Activated naive CD4-positive, alpha-beta T cell (primary cell): Measurements from ENCODE around the gene G6PC3.
"Not testable (repeated sequence)": the region's sequence is repeated elsewhere in the genome, so short reads cannot be mapped to it uniquely, and the experiment has no call there.

Source experiments
- DNase-seq, 4 experiments: peaks; one replicate each; lab custom pipeline; 2025; lab: John Stamatoyannopoulos, UW

The G6PC3 gene

GRCh38 chr17:44084131-44084538 is 13.6 kb downstream of the G6PC3 start:
- DNase-seq, result no peak

DNA sequence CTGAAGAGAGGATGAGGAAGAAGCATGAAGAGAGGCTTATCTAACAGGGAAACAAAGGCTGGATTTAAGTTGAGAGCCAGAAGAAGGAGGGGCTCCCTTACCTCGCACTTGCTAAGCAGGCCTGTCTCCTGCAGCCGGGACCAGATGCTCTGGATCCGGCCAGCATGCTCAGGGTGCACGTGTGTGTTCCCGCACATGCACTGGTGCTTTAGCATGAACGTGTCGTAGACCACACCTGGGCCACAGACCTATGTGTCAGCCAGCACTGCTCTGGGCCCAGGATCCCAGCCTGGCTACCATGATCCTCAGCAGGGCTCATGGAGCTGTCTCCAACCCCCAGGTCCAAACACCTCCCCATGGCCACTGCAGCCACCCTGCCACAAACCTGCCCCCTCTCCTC is 14.4 kb downstream of the G6PC3 start:
- no peak for DNase-seq

- no peak for DNase-seq
Measured at GRCh38 chr17:44085908-44086307, 15.4 kb downstream of the G6PC3 start.

GRCh38 chr17:44086364-44087311 is 16.1 kb downstream of the G6PC3 start:
- DNase-seq, result peak in 2 of 4 experiments; percentile 17 to 22

DNA sequence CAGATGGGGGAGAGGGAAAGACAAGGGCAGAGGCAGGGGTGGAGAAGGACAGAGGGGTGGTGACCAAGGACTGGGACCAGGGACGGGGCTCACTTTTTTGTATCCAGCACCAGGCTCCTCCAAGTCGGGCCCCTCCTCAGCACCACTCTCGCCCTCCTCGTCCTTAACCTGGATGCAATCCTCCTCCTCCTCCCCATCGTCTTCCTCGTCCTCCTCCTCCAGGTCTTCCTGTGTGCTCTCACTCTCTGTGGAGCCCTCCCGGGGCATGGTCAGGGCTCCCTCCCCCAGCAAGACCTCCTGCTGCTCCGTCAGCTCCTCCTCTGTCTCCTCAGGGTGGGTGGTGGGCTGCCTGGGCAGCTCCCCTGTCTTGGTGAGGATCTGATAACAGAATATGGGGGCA is 16.8 kb downstream of the G6PC3 start:
- DNase-seq, result no peak

DNA sequence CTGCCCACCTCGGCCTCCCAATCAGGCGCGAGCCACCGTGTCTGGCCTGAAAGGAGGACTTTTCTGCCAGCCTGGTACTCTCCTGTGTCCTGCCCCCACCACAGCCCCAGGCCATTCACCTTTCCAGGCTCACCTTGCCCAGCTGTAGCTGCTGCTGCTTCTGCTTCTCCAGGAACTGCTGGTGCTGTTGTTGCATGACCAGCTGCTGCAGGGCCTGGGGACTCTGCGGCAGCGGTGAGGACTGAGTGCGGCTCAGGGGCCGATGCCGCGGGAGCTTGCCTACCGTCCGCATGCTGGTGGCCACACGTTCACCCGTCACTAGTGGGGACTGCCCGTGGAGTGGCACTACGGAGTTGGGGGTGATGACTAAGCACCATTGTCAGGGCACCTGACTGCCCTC is 17.7 kb downstream of the G6PC3 start:
- DNase-seq, result no peak

GRCh38 chr17:44091200-44091997 is 20.9 kb downstream of the G6PC3 start:
- DNase-seq, result no peak

DNA sequence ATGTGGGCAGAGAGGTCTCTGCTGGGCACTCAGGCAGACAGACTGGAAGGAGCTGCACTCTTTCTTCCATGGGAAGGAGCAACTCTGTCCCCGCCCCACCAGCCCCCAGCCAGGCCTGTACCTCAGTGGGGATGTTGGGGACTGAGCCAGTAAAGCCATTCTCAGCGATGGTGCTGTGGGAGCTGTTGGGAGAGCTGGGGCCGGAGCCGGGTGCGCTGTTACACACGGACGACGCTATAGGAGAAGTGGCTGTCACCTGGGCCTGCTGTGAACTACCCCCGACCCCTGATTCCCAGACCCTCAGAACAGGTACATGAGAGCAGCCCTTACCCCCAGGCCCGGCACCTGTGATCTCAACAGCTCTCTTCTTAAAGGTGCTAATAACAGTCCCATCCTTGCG is 21.5 kb downstream of the G6PC3 start:
- no peak for DNase-seq

- DNase-seq, result no peak
Measured at GRCh38 chr17:44093231-44093900, 22.8 kb downstream of the G6PC3 start.

GRCh38 chr17:44094701-44095387 is 24.3 kb downstream of the G6PC3 start:
- no peak for DNase-seq

DNA sequence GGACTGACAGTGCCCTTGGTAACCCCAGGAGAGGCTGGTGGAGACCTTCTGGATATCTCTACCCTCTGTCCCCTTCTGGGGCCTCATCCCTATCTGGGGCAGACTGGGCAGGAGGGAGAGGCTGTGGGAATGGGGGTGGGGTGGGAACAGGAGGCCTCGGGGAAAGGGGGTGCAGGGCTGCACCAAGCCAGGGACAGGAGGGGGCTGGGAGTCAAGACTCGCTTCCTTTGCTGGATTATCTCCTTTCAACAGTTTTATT is 24.8 kb downstream of the G6PC3 start:
- DNase-seq, result no peak

DNA sequence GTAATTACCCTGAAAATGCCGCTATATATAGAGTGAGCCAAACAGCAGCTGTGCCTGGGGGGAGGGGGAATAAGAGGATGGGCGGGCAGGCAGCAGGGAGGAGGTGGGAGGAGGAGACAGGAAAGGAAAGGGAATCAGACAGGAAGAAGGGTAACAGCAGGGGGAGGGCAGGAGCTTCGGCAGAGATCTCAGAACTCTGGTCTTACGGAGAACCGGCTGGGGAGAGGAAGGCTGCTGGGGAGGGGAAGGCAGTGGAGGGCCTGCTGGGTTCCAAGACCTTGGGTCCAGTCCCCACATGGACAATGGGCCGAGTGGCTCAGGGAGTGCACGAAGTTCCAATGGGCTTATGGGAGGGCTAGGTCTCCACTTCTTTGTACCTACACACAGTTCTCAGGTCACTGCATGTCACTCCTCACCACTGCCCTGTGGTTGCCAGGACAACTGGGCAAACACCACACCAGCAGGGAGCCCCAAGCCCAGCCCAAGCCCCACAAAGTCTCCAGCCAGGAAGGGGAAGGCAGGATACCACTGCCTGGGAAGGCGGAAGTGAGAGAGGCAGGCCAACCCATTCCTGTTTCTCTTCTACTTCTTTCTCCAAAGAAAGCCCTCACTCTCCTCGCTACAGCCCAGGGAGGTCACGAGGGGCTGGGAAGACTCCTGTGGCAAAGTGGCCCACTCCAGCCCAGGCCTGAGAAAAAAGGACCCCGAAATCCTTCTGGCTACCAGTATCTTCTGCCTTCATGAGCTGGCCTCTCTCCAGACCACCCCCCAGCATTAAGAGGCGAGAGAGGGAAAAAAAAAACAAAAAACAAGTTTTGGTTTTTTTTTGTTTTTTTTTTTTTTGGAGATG is 25.3 kb downstream of the G6PC3 start:
- no peak for DNase-seq

DNA sequence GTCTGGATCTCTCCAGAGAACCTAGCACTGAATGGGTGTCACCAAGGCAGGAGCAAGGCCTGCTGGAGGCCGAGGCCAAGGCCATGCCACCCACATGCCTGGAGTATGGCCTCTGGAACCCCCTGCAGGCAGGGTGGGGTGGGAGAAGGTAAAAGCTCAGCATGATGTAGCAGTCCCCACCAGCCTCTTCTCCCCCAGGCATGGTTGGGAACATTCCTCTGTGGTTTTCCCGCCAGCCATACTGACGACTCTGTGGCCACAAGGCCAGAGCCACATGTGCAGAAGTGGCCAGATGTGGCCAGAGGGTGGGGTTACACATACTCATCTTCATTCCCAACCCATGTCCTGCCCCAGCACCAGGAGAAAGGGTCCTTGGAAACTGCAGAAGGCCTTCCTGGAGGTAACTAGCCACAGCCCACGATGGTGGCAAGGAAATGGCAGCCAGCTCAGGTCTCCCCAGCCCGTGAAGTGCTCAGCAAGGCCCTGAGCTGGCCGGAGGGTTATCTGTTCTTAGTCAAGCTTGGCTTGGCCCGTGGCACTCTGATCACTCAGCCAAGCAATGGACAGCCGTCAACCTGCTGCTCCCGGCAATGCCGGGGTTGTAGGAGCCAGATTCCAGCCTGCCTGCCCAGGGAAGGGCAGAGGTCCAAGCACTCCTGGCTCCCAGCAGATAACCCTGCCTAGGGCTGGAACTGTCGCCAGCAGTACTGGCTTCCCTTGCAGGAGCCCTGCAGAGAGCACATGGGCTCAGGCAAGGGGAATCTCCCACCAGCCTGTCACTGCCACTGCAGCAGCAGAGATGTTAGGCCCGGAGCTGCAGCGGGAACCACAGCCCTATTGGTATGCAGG is 26.8 kb downstream of the G6PC3 start:
- DNase-seq, result no peak

DNA sequence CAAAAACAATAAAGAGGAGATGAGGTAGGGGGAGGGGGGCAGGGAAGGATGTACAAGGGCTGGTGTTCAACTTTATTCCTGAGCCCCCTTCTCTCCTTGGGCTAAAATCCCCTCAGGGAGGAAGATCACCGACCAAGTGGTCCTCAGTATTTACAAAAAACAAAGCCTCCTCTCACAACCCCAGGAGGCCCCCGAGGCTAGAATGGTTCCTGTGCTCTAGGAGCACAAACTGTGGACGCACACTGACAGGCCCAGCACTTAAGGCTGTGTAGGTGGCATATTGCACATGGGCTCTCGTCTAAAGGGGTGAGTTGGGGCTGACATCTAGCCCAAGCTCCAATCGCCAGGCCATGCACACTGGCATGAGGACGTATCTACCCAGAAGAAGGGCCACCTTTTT is 31.3 kb downstream of the G6PC3 start:
- not testable (repeated sequence) for DNase-seq

DNA sequence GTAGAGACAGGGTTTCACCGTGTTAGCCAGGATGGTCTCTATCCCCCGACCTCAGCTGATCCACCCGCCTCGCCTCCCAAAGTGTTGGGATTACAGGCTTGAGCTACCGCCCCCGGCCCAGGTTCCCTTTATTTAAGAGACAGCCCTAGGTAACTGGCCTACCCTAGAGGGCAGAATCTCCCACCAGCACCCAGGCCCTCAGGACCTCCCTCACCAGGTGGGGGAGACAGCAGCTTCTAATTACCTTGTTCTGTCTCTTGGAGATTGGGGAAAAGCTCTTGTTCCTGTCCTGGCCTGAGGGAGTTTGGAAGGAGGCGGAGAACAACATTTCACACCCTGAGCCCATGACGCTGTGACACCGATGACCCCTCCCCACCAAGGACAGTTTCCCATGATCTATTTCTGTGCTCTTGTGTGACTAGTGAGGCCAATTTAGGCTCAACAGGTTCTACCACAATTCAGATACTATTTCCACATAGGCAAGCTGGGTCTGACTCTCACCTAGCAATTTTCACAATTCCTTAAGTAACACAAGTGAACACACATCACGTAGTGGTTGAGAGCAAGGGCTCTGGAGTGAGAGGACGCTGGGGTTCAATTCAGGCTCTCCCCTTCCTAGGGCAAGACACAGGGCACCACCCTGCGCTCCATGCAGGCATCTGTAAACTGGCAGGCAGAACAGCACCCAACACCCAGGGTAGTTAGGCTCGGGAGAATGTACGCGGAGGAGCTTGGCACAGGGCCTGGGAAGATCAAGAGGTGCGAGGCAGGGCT is 32.5 kb downstream of the G6PC3 start:
- no peak for DNase-seq

- DNase-seq, result no peak
Measured at GRCh38 chr17:44105483-44105882, 34.9 kb downstream of the G6PC3 start.

DNA sequence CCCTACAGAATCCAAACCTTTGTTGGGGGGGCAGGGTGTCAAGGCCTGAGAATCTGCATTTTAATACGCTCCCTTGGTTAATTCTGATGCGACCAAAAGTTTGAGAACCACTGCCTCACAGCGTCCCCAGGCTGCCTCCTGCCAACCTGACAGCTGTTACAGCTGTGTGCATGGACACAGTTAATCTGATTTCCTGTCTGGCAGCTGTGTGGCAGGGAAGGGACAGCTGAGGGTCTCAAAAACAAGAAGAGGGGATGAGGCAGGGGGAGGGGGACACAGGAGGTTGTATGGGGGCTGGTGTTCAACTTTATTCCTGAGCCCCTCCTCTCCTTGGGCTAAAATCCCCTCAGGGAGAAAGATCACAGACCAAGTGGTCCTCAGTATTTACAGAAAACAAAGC is 35.4 kb downstream of the G6PC3 start:
- DNase-seq, result no peak

DNA sequence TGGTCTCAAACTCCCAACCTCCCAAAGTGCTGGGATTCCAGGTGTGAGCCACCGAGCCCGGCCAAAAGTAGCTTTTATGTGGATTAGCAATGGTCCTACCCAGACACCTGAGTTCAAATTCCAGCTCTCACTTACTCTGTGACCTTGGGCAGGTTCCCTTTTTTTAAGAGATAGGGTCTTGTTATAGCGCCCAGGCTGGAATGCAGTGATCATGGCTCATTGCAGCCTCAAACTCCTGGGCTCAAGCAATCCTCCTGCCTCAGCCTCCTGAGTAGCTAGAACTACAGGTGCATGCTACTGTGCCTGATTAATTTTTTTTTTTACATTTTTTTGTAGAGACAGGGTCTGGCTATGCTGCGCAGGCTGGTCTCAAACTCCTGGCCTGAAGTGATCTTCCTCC is 36.3 kb downstream of the G6PC3 start:
- DNase-seq, result no peak
